Testis (tissue), 2 donors: ENCODE data around the gene TPH1.

ENCODE experiments used
- CTCF ChIP-seq, 3 experiments: fragments of 450-650 bp in 2 of 3; fragments of 200-600 bp in 1 of 3; sonication (generic) in 1 of 3; IDR thresholded peaks; one replicate each; pipeline ENCODE4 v1.5.1; 2016 to 2019; ENCODE audit warnings: antibody characterized with exemption in 3 of 3, mild to moderate bottlenecking in 2 of 3, moderate library complexity in 1 of 3
- POLR2A ChIP-seq: fragments of 450-650 bp; IDR thresholded peaks from one replicate; pipeline ENCODE4 v1.6.1; 2017; ENCODE audit warnings: antibody characterized with exemption, mild to moderate bottlenecking, moderate library complexity

GRCh38 chr11:18010121-18010670 is 35.9 kb downstream of the TPH1 start:
- no peak for TF ChIP-seq CTCF (IDR thresholded peaks at IDR 0.05)
- no peak for TF ChIP-seq POLR2A
